ENCODE results near the gene OSBPL2. TPM values are rescaled to one million over a fixed set of nuclear protein-coding genes. Genes with fewer than 3 reads are reported as not detected.

Gene OSBPL2
- total RNA-seq, 4 donors from 2014 or later = 24.3 to 35.9 (median 26.3) TPM

- TF ChIP-seq CTCF (IDR thresholded peaks at IDR 0.05) = no peak
Measured at GRCh38 chr20:62240020-62240685, 1.8 kb downstream of the OSBPL2 start.

GRCh38 chr20:62241506-62241905, 3.2 kb downstream of the OSBPL2 start:
- no peak for ATAC-seq (ENCODE audit: low FRiP score)
- DNase-seq (ENCODE audit: low spot score) = no peak
- TF ChIP-seq CTCF (IDR thresholded peaks at IDR 0.05) = no peak

More at GRCh38 chr20:62240020-62240685, 1.8 kb downstream of the OSBPL2 start:
- ATAC-seq (ENCODE audit: low FRiP score) (no peak), DNase-seq (ENCODE audit: low spot score) (no peak)

- no peak for TF ChIP-seq CTCF (IDR thresholded peaks at IDR 0.05)
- DNase-seq (ENCODE audit: low spot score) (no peak), ATAC-seq (ENCODE audit: low FRiP score) (no peak)
Measured at GRCh38 chr20:62242176-62242575, 3.9 kb downstream of the OSBPL2 start.

- DNase-seq (ENCODE audit: low spot score) (no peak), ATAC-seq (ENCODE audit: low FRiP score) (no peak)
- TF ChIP-seq CTCF (IDR thresholded peaks at IDR 0.05) = no peak
Measured at GRCh38 chr20:62243106-62243505, 4.8 kb downstream of the OSBPL2 start.

- TF ChIP-seq CTCF (IDR thresholded peaks at IDR 0.05) = no peak
- DNase-seq (ENCODE audit: low spot score) = no peak
- ATAC-seq (ENCODE audit: low FRiP score) = no peak
Measured at GRCh38 chr20:62243906-62244515, 5.7 kb downstream of the OSBPL2 start.

- no peak for TF ChIP-seq CTCF (IDR thresholded peaks at IDR 0.05)
- ATAC-seq (ENCODE audit: low FRiP score) (no peak), DNase-seq (ENCODE audit: low spot score) (no peak)
Measured at GRCh38 chr20:62244644-62245108, 6.4 kb downstream of the OSBPL2 start.

GRCh38 chr20:62245911-62246280, 7.6 kb downstream of the OSBPL2 start:
- no peak for TF ChIP-seq CTCF (IDR thresholded peaks at IDR 0.05)
- ATAC-seq (ENCODE audit: low FRiP score) (no peak), DNase-seq (ENCODE audit: low spot score) (no peak)

Measured in omental fat pad (tissue), 4 donors.